Astrocyte of the spinal cord (primary cell): Measurements from ENCODE around the gene SND1.
A peak's percentile ranks its signal among the peaks of the same experiment; 100 is the strongest.

ENCODE experiments used
- DNase-seq: peaks from one replicate; pipeline ENCODE4 v3.0.0; 2011; ENCODE audit warnings: low read depth, low spot score
- H3K4me3 ChIP-seq: 2 replicates; pipeline ENCODE4 v1.5.1; 2011; ENCODE audit warnings: low read depth, mild to moderate bottlenecking, low read length, moderate library complexity
- CTCF ChIP-seq: IDR thresholded peaks from 2 replicates; pipeline ENCODE4 v1.5.1; 2012; ENCODE audit warnings: low read depth, mild to moderate bottlenecking, low read length, inconsistent platforms
- in situ Hi-C: cut with HindIII; loops from 2 replicates; pipeline ENCODE4 v1.10.0; 2017; ENCODE audit warnings: low sequenced_read_pairs

Gene SND1

GRCh38 chr7:128131731-128132130 is 479.7 kb downstream of the SND1 start:
- no peak overlapping the region for H3K4me3 ChIP-seq
- in situ Hi-C loops, result no loop called here
- no peak for DNase-seq
- TF ChIP-seq CTCF, result no peak

- in situ Hi-C loops, result no loop called here
- no peak for DNase-seq
- H3K4me3 ChIP-seq, result no peak overlapping the region
- no peak for TF ChIP-seq CTCF
Measured at GRCh38 chr7:128132426-128133069, 480.6 kb downstream of the SND1 start.

DNA sequence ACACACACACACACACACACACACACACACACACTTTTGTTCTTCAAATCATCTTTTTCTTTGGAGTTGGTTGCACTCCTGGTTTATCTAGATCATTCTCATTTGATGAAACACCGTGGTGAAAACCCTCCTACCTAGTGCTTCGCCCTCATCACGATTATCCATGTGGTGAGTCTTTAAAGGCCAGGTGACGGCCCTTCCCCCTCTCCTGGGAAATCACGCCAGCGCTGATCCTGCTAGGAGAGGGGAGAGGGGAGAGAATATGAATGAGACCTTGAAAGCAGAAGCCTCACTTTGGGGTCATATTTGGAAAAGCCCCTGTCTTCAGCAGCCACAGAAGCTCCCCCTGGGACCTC is 483.1 kb downstream of the SND1 start:
- no peak for DNase-seq
- H3K4me3 ChIP-seq, result peak overlapping the region; percentile 24
- in situ Hi-C loops, result no loop called here
- TF ChIP-seq CTCF, result no peak

DNA sequence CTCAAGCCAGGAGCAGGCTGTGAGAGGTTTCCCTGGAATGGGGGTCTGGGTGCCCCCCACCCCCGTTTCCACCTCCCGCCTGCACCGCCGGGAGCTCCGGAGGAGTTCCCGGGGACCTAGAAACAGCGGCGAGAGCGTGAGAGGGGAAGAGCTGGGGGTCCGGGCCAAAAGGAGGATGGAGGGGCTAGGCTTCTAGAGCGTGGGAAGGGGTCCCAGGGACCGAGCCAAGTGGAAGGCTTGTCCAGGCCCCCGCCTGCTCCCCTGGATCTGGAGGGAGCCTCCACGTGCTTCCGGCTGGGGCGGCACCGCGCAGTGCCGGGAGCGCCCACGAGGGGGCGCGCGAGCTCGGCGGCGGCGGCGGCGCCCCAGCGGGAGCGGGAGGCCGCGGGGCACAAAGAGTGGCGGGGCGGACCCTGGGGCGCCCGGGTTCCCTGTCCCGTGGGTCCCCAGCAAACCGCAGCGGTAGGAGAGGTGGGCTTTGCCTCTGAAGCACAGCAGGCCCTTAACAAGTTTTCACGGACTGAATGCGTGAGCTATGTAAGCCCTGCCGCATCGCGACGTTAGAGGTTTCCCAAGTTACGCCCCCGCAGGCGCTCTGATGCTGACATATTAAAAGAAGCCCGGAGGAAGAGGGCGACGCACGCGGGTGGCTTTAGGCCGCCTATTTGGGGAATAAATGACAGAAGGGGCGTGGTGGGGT is 483.7 kb downstream of the SND1 start:
- peak; percentile 64 for TF ChIP-seq CTCF
- H3K4me3 ChIP-seq, result peak overlapping the region; percentile 53
- in situ Hi-C loops, result no loop called here
- peak; percentile 49 for DNase-seq

DNA sequence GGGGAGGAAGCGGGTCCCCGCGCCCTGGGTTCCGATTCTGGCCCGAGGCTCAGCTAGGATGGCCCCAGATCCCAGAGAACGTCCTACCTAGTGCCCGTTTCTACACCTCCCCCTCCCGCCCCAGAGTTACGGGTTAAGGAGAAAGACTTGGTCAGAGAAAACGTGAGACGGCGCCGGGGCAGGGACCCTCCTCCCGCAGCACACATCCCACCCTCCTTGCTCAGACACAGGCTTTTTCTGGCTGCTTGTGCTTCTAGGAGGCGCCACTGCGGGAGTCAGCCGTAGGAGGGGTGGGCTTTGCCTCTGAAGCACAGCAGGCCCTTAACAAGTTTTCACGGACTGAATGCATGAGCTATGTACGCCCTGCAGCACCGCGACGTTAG is 484.2 kb downstream of the SND1 start:
- in situ Hi-C loops, result no loop called here
- DNase-seq, result peak; percentile 6
- peak overlapping the region; percentile 53 for H3K4me3 ChIP-seq
- TF ChIP-seq CTCF, result no peak

- peak; percentile 10 for DNase-seq
- no peak for TF ChIP-seq CTCF
- in situ Hi-C loops, result no loop called here
- no peak overlapping the region for H3K4me3 ChIP-seq
Measured at GRCh38 chr7:128137181-128137580, 485.2 kb downstream of the SND1 start.
